ENCODE measurements around the gene DPEP2.
"Not testable (repeated sequence)": the region's sequence is repeated elsewhere in the genome, so short reads cannot be mapped to it uniquely, and the experiment has no call there.

The DPEP2 gene

DNA sequence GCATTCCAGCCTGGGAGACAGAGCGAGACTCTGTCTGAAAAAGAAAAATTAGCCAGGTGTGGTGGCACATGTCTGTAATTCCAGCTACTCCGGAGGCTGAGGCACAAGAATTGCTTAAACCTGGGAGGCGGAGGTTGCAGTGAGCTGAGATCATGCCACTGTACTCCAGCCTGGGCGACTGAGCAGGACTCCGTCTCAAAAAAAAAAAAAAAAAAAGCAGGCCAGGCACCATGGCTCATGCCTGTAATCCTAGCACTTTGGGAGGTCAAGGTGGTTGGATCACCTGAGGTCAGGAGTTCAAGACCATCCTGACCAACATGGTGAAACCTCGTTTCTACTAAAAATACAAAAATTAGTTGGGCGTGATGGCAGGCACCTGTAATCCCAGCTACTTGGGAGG lies 27.0 kb downstream of the DPEP2 start:
- DNase-seq, result not testable (repeated sequence)

DNA sequence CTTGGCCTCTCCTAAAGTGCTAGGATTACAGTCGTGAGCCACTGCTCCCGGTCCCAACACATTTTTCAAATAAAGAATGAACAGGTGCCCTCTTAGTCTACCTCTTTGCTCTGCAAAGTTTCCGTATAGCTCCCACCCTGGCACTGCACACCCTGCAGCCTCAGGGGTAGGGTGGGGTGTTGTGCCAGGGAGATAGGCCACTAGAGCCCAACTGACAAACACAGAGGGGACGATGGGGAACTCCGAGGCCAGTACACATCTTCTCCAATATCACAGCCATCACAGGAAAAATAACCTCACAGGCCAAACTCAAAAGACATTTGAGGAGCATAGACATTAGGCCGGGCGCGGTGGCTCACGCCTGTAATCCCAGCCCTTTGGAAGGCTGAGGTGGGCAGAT lies 28.2 kb downstream of the DPEP2 start:
- DNase-seq, result no peak

GRCh38 chr16:67969254-67970039 lies 29.8 kb downstream of the DPEP2 start:
- DNase-seq, result peak; percentile 44

- peak; percentile 87 for DNase-seq
Observed at GRCh38 chr16:67968400-67969253, 30.7 kb downstream of the DPEP2 start, which contains the start of gene SLC12A4. Gene SLC12A4, minus strand, starts transcription at chr16:67968637. Its CDS starts 84 bp downstream, at chr16:67968553.

- peak; percentile 56 for DNase-seq
Observed at GRCh38 chr16:67967958-67968399, 31.3 kb downstream of the DPEP2 start.

DNA sequence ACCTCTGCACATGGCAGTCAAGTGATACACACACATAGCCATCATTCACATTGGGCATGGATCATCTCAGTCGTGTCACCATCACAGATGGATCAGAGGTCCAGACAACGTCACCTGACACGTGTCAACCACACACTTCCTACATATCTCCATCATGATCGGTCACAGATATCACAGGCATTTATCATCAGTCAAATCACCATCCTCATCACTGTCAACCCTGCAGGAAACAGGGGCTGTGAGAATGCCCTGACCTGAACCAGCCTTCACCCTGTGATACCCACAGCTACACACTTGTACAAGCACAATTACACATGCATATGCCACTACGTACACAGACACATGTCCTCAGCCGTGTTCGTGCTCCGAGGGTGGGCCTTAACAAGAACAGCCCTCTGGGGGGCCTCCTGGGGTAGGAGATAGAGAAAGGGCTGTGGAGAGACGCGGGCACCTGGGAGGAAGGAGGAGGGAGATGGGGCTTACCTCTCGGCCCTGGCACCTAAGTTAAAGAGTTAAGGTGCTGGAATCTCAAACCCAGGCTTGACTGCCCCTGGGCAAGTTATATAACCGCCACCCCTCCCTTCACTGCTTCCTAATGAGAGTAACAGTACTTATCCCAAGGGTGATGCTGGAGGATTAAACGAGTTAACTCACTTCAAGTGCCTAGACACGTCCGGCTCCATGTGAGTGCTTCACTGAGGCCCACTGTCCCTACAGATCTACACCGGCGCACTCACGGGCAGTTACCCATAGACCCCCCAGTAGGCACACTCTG lies 31.9 kb downstream of the DPEP2 start:
- peak; percentile 2 for DNase-seq

DNA sequence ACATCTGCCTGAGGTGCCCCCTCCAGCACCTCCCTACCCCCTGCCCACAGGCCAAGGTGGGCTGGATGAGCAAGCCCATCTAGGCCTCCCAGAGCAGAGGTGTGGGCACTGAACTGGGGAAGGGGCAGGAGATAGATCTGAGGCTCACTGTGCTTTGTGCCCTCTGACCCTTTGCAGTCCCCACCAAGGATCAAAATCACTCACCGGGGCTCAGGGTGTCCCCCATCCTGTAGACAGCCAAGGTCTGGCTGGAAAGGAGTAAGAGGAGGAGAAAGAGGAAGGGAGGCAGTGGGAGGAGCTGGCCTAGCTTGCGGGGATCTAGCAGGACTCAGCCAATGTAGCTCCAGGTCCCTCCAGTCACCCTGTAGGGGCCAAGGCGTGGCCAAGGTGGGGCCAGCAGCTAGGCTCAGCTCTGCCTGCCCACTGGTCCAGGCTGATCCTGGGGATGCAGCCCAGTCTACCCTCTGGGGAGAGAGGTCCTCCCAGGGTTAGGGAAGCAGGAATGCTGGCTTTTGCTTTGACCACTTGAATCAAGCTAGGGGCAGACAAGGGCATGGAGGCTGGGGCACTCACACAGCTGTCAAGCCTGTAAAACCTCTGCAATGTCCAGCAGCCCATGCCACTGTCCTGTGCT lies 32.6 kb downstream of the DPEP2 start:
- peak; percentile 5 for DNase-seq

GRCh38 chr16:67965668-67966548 lies 33.4 kb downstream of the DPEP2 start:
- DNase-seq, result no peak

- DNase-seq, result peak; percentile 87
Observed at GRCh38 chr16:67964477-67965131, 34.7 kb downstream of the DPEP2 start.

GRCh38 chr16:67963662-67964321 lies 35.5 kb downstream of the DPEP2 start:
- DNase-seq, result peak; percentile 40

GRCh38 chr16:67963292-67963661 lies 36.0 kb downstream of the DPEP2 start:
- peak; percentile 21 for DNase-seq

- no peak for DNase-seq
Observed at GRCh38 chr16:67962135-67962534, 37.1 kb downstream of the DPEP2 start.

DNA sequence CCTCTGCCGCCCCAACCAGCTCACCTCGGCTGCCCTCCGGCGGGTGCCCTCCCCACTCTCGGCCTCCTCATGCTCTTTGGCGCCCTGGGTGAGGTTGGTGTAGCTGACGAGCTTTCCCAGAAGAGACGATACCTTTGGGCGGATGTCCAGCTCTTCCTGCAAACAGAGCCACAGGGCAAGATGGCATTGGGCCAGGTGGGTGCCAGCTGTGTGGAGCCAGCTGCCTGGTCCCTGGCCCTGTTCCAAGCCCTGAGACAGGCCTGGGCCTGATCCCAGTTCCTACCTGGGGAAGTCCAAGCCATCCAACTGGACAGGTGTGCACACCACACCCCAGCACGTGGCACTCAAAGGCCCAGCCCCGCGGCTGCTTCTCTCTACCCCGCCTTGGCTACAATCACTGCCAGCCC lies 37.7 kb downstream of the DPEP2 start:
- DNase-seq, result peak; percentile 100

- DNase-seq, result no peak
Observed at GRCh38 chr16:67959536-67960329, 39.6 kb downstream of the DPEP2 start.

- DNase-seq, result no peak
Observed at GRCh38 chr16:67957622-67958021, 41.7 kb downstream of the DPEP2 start.

- DNase-seq, result no peak
Observed at GRCh38 chr16:67954421-67955196, 44.7 kb downstream of the DPEP2 start.

DNA sequence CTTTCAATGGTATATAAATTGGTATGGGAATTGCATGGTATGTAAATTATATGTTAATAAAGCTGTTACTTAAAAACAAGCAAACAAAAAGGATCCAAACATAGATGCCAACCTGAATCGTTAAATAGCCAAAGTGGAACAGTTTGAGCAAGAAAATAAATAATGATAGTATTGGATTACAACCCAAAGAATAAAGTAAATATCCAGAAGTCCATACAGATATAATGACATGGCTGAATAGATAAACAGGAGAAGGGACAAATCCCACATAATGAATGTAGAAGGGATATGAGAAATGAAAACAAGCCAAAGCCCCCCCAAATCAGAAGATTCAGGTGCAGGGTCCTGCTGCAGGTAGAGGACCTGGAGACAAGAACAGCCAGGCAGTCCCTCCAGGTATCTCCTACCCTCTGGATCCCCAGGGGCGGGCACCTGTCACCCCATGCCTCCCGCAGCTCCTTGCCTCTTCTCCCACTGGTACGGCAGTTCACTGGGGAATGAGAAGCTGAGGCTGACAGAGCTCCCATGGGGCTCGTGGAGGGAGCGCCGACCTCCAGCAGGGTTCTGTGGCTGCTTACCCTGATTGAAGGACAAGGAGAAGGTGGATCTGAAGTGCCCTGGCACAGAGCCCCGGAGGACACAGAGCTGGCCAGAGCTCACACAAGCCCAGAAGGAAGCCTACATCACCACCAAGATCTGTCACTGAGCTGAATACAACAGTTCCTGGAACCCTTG lies 45.5 kb downstream of the DPEP2 start:
- no peak for DNase-seq

GRCh38 chr16:67951485-67951884 lies 47.8 kb downstream of the DPEP2 start:
- no peak for DNase-seq

Data from RPMI8226 (cell line).